Prostate gland (tissue), 2 donors: ENCODE data around the gene KRTDAP. TPM values are rescaled to one million over a fixed set of nuclear protein-coding genes. Genes with fewer than 3 reads are reported as not detected.
A peak's percentile ranks its signal among the peaks of the same experiment; 100 is the strongest.

Experiments used
- DNase-seq: peaks from one replicate; pipeline ENCODE4 v3.0.0-alpha.2; 2019; ENCODE audit warnings: low spot score
- H3K27ac ChIP-seq, 2 donors: fragments of 200-600 bp; sonication (generic); 2 replicates each; pipeline ENCODE4 v1.5.1; 2017 to 2019
- H3K27me3 ChIP-seq: fragments of 200-600 bp; sonication (generic); replicated peaks from 2 replicates; pipeline ENCODE4 v1.5.1; 2019; ENCODE audit not compliant: insufficient read depth
- H3K36me3 ChIP-seq, 2 donors: fragments of 200-600 bp; sonication (generic); 1 replicate in 1 of 2; 2 replicates in 1 of 2; pipeline versions ENCODE4 v1.5.1 to v1.8.1; 2017 to 2019
- H3K4me1 ChIP-seq: fragments of 200-600 bp; sonication (generic); replicated peaks from 2 replicates; pipeline ENCODE4 v1.5.1; 2019
- H3K4me3 ChIP-seq, 2 donors: fragments of 200-600 bp; sonication (generic); 2 replicates each; pipeline ENCODE4 v1.5.1; 2017 to 2019
- H3K9me3 ChIP-seq: fragments of 200-600 bp; sonication (generic); 2 replicates; pipeline ENCODE4 v1.5.1; 2017
- POLR2A ChIP-seq: fragments of 450-650 bp; IDR thresholded peaks from one replicate; pipeline ENCODE4 v1.6.1; 2016; ENCODE audit warnings: antibody characterized with exemption, mild to moderate bottlenecking
- POLR2AphosphoS5 ChIP-seq: sonication (generic); formaldehyde crosslinking; IDR thresholded peaks from one replicate; pipeline ENCODE4 v1.6.1; 2017; ENCODE audit warnings: antibody characterized with exemption
- WGBS: methylation state at CpG from one replicate; pipeline ENCODE4 v1.1.5; 2018; 5-methylcytosine and 5-hydroxymethylcytosine counted together
- intact Hi-C: fragments of 100-400 bp; cut with DNase I; formaldehyde crosslinking; loops from one replicate; pipeline ENCODE4 v1.14.2; 2022
- total RNA-seq, 2 donors: library from RNA; depleted of rRNA; stranded (reverse); fragments of >200 nt; gene quantifications; one replicate each; pipeline ENCODE4 v1.1.0, GENCODE V29; 2016
- TF ChIP-seq, protein P1 (sequence below), 4 experiments: fragments of 200-600 bp in 2 of 4; fragments of 450-650 bp in 2 of 4; sonication (generic) in 2 of 4; IDR thresholded peaks; 1 replicate in 3 of 4; 2 replicates in 1 of 4; pipeline ENCODE4 v1.5.1; 2016 to 2019; ENCODE audit warnings: antibody characterized with exemption in 4 of 4, mild to moderate bottlenecking in 2 of 4, moderate library complexity in 2 of 4

The KRTDAP gene
- total RNA-seq, 2 donors from 2014 or later = 3.6 to 58.6 TPM

- WGBS = 91% methylated on average over 6 of the region's 6 CpGs
These were observed 50.3 kb downstream of the KRTDAP start for GRCh38 chr19:35439921-35440320.

DNA sequence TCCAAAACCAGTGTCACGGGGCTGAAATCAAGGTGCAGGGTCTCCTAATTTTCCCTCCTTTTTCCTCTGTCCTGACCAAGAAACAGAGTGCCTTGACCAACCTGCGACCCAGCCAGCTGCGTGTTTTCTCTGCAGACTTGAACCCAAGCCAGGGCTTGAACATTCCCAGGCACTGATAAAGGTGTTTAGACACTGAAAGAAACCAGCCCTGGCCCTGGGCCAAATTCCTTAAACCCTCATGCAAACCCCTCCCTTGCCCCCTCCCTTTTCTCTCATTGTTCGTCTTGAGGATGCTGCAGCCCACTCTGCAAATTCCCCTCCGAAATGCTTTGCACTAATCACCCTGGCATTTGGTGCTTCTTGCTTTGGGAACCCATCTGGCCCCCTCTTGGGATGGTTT lies 51.7 kb downstream of the KRTDAP start:
- Histone ChIP-seq H3K27ac (no peak overlapping the region), H3K27me3 (no peaks in the 10 kb centered on the region), H3K9me3 (no peaks in the 10 kb centered on the region), H3K36me3 (no peaks in the 10 kb centered on the region), H3K4me1 (peaks cover 5% of the 10 kb centered on the region), H3K4me3 (no peak overlapping the region)
- intact Hi-C loops = no loop called here
- no peak for DNase-seq
- TF ChIP-seq, protein P1, sequence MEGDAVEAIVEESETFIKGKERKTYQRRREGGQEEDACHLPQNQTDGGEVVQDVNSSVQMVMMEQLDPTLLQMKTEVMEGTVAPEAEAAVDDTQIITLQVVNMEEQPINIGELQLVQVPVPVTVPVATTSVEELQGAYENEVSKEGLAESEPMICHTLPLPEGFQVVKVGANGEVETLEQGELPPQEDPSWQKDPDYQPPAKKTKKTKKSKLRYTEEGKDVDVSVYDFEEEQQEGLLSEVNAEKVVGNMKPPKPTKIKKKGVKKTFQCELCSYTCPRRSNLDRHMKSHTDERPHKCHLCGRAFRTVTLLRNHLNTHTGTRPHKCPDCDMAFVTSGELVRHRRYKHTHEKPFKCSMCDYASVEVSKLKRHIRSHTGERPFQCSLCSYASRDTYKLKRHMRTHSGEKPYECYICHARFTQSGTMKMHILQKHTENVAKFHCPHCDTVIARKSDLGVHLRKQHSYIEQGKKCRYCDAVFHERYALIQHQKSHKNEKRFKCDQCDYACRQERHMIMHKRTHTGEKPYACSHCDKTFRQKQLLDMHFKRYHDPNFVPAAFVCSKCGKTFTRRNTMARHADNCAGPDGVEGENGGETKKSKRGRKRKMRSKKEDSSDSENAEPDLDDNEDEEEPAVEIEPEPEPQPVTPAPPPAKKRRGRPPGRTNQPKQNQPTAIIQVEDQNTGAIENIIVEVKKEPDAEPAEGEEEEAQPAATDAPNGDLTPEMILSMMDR (IDR thresholded peaks at IDR 0.05) = no peak
- TF ChIP-seq POLR2A = no peak
- TF ChIP-seq POLR2AphosphoS5 = no peak
- 35% methylated on average over 5 of the region's 5 CpGs for WGBS

More at GRCh38 chr19:35439921-35440320, 50.3 kb downstream of the KRTDAP start:
- no peaks in the 10 kb centered on the region for H3K9me3 ChIP-seq
- H3K27me3 ChIP-seq = no peaks in the 10 kb centered on the region
- peaks cover 5% of the 10 kb centered on the region for H3K4me1 ChIP-seq
- no peak overlapping the region for H3K27ac ChIP-seq
- H3K36me3 ChIP-seq = no peaks in the 10 kb centered on the region
- no peak for TF ChIP-seq POLR2A
- TF ChIP-seq, protein P1 (IDR thresholded peaks at IDR 0.05) = no peak
- H3K4me3 ChIP-seq = no peak overlapping the region
- no peak for DNase-seq
- intact Hi-C loops = no loop called here

GRCh38 chr19:35438096-35438495 lies 52.2 kb downstream of the KRTDAP start:
- 74% methylated on average over 5 of the region's 5 CpGs for WGBS
- Histone ChIP-seq H3K27me3 (no peaks in the 10 kb centered on the region), H3K4me3 (no peak overlapping the region), H3K4me1 (peaks cover 5% of the 10 kb centered on the region), H3K36me3 (no peaks in the 10 kb centered on the region), H3K9me3 (no peaks in the 10 kb centered on the region), H3K27ac (no peak overlapping the region)
- intact Hi-C loops = no loop called here
- DNase-seq = no peak
- TF ChIP-seq, protein P1 (IDR thresholded peaks at IDR 0.05) = no peak
- TF ChIP-seq POLR2A = no peak

DNA sequence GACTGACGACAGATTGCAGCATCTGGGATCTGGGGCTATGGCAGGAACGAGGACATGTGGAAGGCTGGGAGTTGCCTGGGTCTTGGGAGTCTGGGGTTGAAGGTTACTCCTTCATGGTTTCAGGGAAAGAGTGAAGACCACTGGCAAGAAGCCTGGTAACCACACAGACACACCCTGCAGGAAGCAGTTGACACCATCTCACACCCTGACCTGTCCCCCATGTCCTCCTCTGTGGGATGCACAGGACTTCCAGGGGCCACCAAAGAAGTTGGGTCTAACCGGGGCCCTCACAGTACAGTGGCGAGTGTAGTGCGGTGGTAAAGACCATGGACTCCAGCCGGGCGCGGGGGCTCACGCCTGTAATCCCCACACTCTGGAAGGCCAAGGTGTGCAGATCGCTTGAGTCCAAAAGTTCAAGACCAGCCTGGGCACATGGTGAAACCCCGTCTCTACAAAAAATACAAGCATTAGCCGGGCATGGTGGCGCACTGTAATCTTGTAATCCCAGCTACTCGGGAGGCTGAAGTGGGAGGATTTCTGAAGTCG lies 52.8 kb downstream of the KRTDAP start:
- Histone ChIP-seq H3K9me3 (no peaks in the 10 kb centered on the region), H3K4me3 (no peak overlapping the region), H3K36me3 (no peaks in the 10 kb centered on the region), H3K27ac (peak overlapping the region; percentile 60 to 75), H3K4me1 (peaks cover 5% of the 10 kb centered on the region), H3K27me3 (no peaks in the 10 kb centered on the region)
- DNase-seq = no peak
- 91% methylated on average over 15 of the region's 15 CpGs for WGBS
- TF ChIP-seq, protein P1 (IDR thresholded peaks at IDR 0.05) = no peak
- TF ChIP-seq POLR2A = no peak
- no peak for TF ChIP-seq POLR2AphosphoS5
- intact Hi-C loops = no loop called here

Other genes with a start within 250 kb of the KRTDAP start
- 100 to 1,000 TPM; 119 to 202 TPM for gene LSR, start 241.5 kb downstream of the KRTDAP start, total RNA-seq
- 100 to 1,000 TPM; 107 to 151 TPM for gene USF2, start 221.5 kb downstream of the KRTDAP start, total RNA-seq
- 1 to 10 TPM; 2.0 to 2.2 TPM for gene HAMP, start 207.9 kb downstream of the KRTDAP start, total RNA-seq
- 10 to 100 TPM in 1 of 2 donors, not detected in 1; 13.9 TPM for gene MAG, start 198.3 kb downstream of the KRTDAP start, total RNA-seq
- gene CD22, start 161.3 kb downstream of the KRTDAP start, total RNA-seq = 10 to 100 TPM in 1 of 2 donors, not detected in 1; 14.0 TPM
- under 1 TPM in 1 of 2 donors, not detected in 1; 0.28 TPM for gene FFAR1, start 142.6 kb downstream of the KRTDAP start, total RNA-seq
- gene FFAR3, start 132.0 kb downstream of the KRTDAP start, total RNA-seq = 1 to 10 TPM in 1 of 2 donors, not detected in 1; 1.6 TPM
- gene GPR42, start 119.4 kb downstream of the KRTDAP start, total RNA-seq = not detected
- gene FFAR2, start 42.2 kb downstream of the KRTDAP start, total RNA-seq = under 1 TPM in 1 of 2 donors, not detected in 1; 0.87 TPM
- gene DMKN, start 23.2 kb upstream of the KRTDAP start, total RNA-seq = 10 to 100 TPM; 50.9 to 80.5 TPM
- gene SBSN, start 37.8 kb upstream of the KRTDAP start, total RNA-seq = 1 to 10 TPM in 1 of 2 donors, under 1 TPM in 1; 0.32 to 4.9 TPM
- 10 to 100 TPM in 1 of 2 donors, not detected in 1; 13.4 TPM for gene GAPDHS, start 43.0 kb upstream of the KRTDAP start, total RNA-seq
- gene TMEM147, start 55.2 kb upstream of the KRTDAP start, total RNA-seq = 100 to 1,000 TPM; 105 to 120 TPM
- gene ATP4A, start 73.2 kb upstream of the KRTDAP start, total RNA-seq = 1 to 10 TPM in 1 of 2 donors, not detected in 1; 1.9 TPM
- gene PMIS2, start 95.7 kb upstream of the KRTDAP start, total RNA-seq = not detected
- 10 to 100 TPM; 10.0 to 17.5 TPM for gene HAUS5, start 122.3 kb upstream of the KRTDAP start, total RNA-seq
- gene RBM42, start 138.6 kb upstream of the KRTDAP start, total RNA-seq = 100 to 1,000 TPM in 1 of 2 donors, 10 to 100 TPM in 1; 81.4 to 114 TPM
- 1 to 10 TPM; 1.2 to 6.6 TPM for gene ETV2, start 151.3 kb upstream of the KRTDAP start, total RNA-seq
- 100 to 1,000 TPM; 334 to 665 TPM for gene COX6B1, start 157.9 kb upstream of the KRTDAP start, total RNA-seq
- gene UPK1A, start 176.1 kb upstream of the KRTDAP start, total RNA-seq = 1 to 10 TPM; 3.8 to 5.5 TPM
- 1 to 10 TPM in 1 of 2 donors, not detected in 1; 3.1 TPM for gene ZBTB32, start 214.1 kb upstream of the KRTDAP start, total RNA-seq
- gene KMT2B, start 227.5 kb upstream of the KRTDAP start, total RNA-seq = 10 to 100 TPM; 32.3 to 89.5 TPM